ENCODE data around the gene VWA8. TPM values are rescaled to one million over a fixed set of nuclear protein-coding genes. Genes with fewer than 3 reads are reported as not detected.

The VWA8 gene
- 9.8 and 12.7 TPM in 2 replicates for total RNA-seq

DNA sequence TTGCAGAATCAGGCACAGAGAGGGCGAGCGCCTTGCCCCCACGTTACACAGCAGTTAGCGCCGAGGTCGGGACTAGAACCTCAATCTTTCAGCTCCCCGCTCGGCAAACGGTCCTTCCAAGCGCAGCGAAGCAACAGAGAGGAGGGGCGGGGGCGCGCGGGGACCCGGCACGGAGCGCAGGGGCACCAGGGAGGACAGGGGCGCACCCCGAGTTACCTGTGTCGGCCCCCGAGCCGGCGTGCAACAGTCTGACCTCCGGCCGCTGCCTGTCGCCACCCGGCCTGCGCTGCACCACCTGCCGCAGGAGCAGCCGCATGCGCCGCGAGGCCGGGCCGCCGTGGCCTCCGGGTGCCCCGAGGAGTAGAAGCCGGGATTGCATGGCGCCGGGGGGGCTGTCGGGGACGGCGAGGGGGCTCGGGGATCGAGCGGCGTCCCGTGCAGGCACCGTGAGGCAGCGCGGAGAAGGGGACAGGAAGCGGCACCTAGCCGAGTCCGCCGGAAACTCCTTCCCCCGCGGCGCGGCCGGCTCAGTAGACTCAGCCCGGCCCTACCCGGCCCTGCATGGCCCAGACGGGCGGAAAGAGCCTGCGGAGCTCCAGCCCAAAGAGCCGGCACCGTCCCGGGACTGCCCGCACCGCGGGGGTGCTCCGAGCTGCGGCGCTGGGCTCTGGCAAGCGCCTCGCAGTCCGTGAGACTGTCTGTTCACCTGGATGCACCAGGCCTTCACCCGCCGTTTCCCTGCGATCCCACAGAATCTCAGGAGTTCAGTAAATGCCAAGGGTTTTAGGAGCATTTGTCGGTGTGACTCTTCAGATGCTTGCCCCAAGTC, at the start of gene VWA8:
TSS of gene VWA8 (minus strand) at position 473 of the 829 bp plus-strand sequence. CDS start at position 379, 94 bp downstream.
- peak within 1 kb of the TSS; percentile 75 for H3K4me3 ChIP-seq (ENCODE audit: low read depth, low read length)
- DNase-seq (ENCODE audit: low read depth) = no peak
- TF ChIP-seq, protein P1, sequence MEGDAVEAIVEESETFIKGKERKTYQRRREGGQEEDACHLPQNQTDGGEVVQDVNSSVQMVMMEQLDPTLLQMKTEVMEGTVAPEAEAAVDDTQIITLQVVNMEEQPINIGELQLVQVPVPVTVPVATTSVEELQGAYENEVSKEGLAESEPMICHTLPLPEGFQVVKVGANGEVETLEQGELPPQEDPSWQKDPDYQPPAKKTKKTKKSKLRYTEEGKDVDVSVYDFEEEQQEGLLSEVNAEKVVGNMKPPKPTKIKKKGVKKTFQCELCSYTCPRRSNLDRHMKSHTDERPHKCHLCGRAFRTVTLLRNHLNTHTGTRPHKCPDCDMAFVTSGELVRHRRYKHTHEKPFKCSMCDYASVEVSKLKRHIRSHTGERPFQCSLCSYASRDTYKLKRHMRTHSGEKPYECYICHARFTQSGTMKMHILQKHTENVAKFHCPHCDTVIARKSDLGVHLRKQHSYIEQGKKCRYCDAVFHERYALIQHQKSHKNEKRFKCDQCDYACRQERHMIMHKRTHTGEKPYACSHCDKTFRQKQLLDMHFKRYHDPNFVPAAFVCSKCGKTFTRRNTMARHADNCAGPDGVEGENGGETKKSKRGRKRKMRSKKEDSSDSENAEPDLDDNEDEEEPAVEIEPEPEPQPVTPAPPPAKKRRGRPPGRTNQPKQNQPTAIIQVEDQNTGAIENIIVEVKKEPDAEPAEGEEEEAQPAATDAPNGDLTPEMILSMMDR (conservative IDR thresholded peaks at IDR 0.05; ENCODE audit: low read depth, low read length) = no peak

DNA sequence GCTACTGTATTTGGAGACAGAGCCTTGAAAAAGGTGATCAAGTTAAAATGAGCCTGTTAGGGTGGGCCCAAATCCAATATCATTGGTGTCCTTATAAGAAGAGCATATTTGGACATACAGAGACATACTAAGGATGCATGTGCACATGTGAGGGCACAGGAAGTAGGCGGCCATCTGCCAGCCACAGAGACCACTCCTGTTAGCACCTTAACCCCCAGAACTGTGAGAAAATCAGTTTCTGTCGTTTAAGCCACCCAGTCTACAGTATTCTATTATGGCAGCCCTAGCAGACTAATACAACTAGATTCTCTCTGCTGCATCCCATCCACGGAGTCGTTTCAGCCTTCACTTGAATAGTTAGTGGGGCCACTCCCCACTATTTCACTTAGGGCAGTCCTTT, 48.1 kb upstream of the VWA8 start:
- no peak for DNase-seq (ENCODE audit: low read depth)
- no peak overlapping the region for H3K4me3 ChIP-seq (ENCODE audit: low read depth, low read length)
- TF ChIP-seq, protein P1 (conservative IDR thresholded peaks at IDR 0.05; ENCODE audit: low read depth, low read length) = no peak

- H3K4me3 ChIP-seq (ENCODE audit: low read depth, low read length) = no peak overlapping the region
- peak; percentile 35 for DNase-seq (ENCODE audit: low read depth)
- TF ChIP-seq, protein P1 (conservative IDR thresholded peaks at IDR 0.05; ENCODE audit: low read depth, low read length) = no peak
Measured at GRCh38 chr13:42007844-42008243, 46.9 kb upstream of the VWA8 start.

GRCh38 chr13:42002066-42002465, 41.2 kb upstream of the VWA8 start:
- TF ChIP-seq, protein P1 (conservative IDR thresholded peaks at IDR 0.05; ENCODE audit: low read depth, low read length) = no peak
- H3K4me3 ChIP-seq (ENCODE audit: low read depth, low read length) = no peak overlapping the region
- no peak for DNase-seq (ENCODE audit: low read depth)

- TF ChIP-seq, protein P1 (conservative IDR thresholded peaks at IDR 0.05; ENCODE audit: low read depth, low read length) = no peak
- peak; percentile 36 for DNase-seq (ENCODE audit: low read depth)
- H3K4me3 ChIP-seq (ENCODE audit: low read depth, low read length) = no peak overlapping the region
Measured at GRCh38 chr13:42001580-42001979, 40.7 kb upstream of the VWA8 start.

GRCh38 chr13:42000846-42001245, 39.9 kb upstream of the VWA8 start:
- no peak overlapping the region for H3K4me3 ChIP-seq (ENCODE audit: low read depth, low read length)
- no peak for DNase-seq (ENCODE audit: low read depth)
- TF ChIP-seq, protein P1 (conservative IDR thresholded peaks at IDR 0.05; ENCODE audit: low read depth, low read length) = no peak

- no peak for DNase-seq (ENCODE audit: low read depth)
- TF ChIP-seq, protein P1 (conservative IDR thresholded peaks at IDR 0.05; ENCODE audit: low read depth, low read length) = no peak
Measured at GRCh38 chr13:41997396-41997795, 36.5 kb upstream of the VWA8 start.

More at GRCh38 chr13:41997396-41997795, 36.5 kb upstream of the VWA8 start:
- no peak overlapping the region for H3K4me3 ChIP-seq (ENCODE audit: low read depth, low read length)
